HEK293 (cell line): ENCODE results near the gene TRPC4.

ENCODE experiments used
- CTCF ChIA-PET: fragments of 350-600 bp; formaldehyde crosslinking; extraction: SDS; loops from one replicate; lab custom pipeline; 2021; ENCODE audit warnings: antibody characterized with exemption; lab: Yijun Ruan, JAX
- POLR2A ChIA-PET: fragments of 300-600 bp; formaldehyde crosslinking; extraction: SDS; loops from one replicate; lab custom pipeline; 2020; ENCODE audit warnings: antibody characterized with exemption, inconsistent platforms; lab: Yijun Ruan, JAX
- H3K27ac ChIP-seq: fragments of 200-500 bp; sonication (Bioruptor generic); 2 replicates; pipeline ENCODE4 v1.5.1; 2014; ENCODE audit warnings: low read depth, low read length, control low read depth, inconsistent platforms; ENCODE audit errors: extremely low read depth
- H3K36me3 ChIP-seq, 2 experiments: fragments of 200-500 bp in 1 of 2; sonication (Bioruptor generic) in 1 of 2; 1 replicate in 1 of 2; 2 replicates in 1 of 2; pipeline ENCODE4 v1.5.1; 2014 to 2017; ENCODE audit warnings: inconsistent platforms in 2 of 2, low read length in 2 of 2; ENCODE audit not compliant: control insufficient read depth in 2 of 2, insufficient read depth in 1 of 2
- H3K4me1 ChIP-seq: fragments of 200-500 bp; sonication (Bioruptor generic); 2 replicates; pipeline ENCODE4 v1.5.1; 2014; ENCODE audit warnings: mild to moderate bottlenecking, low read length, inconsistent platforms; ENCODE audit not compliant: control insufficient read depth, insufficient read depth
- H3K4me3 ChIP-seq: 2 replicates; pipeline ENCODE4 v1.5.1; 2011; ENCODE audit warnings: low read depth, mild to moderate bottlenecking, control low read depth, low read length, moderate library complexity
- H3K9me3 ChIP-seq: fragments of 200-500 bp; sonication (Bioruptor generic); 2 replicates; pipeline ENCODE4 v1.5.1; 2014; ENCODE audit warnings: low read depth, low read length, inconsistent platforms; ENCODE audit not compliant: control insufficient read depth, insufficient read depth
- AEBP2 ChIP-seq: fragments of 450-650 bp; formaldehyde crosslinking; IDR thresholded peaks from 2 replicates; pipeline ENCODE4 v1.5.1; 2016; ENCODE audit warnings: missing biosample characterization, missing genetic modification characterization, borderline replicate concordance
- ELK4 ChIP-seq: IDR thresholded peaks from 2 replicates; pipeline ENCODE4 v1.6.1; 2011; ENCODE audit warnings: mild to moderate bottlenecking, low read depth, low read length, borderline replicate concordance
- KLF8 ChIP-seq: fragments of 450-650 bp; formaldehyde crosslinking; IDR thresholded peaks from 2 replicates; pipeline ENCODE4 v1.5.1; 2016; ENCODE audit warnings: missing biosample characterization, missing genetic modification characterization
- MEIS1 ChIP-seq: sonication (generic); formaldehyde crosslinking; IDR thresholded peaks from 2 replicates; pipeline ENCODE4 v1.8.1; 2022; ENCODE audit warnings: missing genetic modification reagents, mild to moderate bottlenecking, borderline replicate concordance
- PBX3 ChIP-seq: sonication (generic); formaldehyde crosslinking; IDR thresholded peaks from 2 replicates; pipeline ENCODE4 v1.8.1; 2022; ENCODE audit warnings: mild to moderate bottlenecking, moderate library complexity, missing genetic modification reagents
- PRDM4 ChIP-seq: fragments of 450-650 bp; formaldehyde crosslinking; IDR thresholded peaks from 2 replicates; pipeline ENCODE4 v1.5.1; 2017; ENCODE audit warnings: missing biosample characterization, missing genetic modification characterization
- TCF7L2 ChIP-seq: IDR thresholded peaks from 2 replicates; pipeline ENCODE4 v1.6.1; 2011; ENCODE audit warnings: low read depth, mild to moderate bottlenecking, inconsistent platforms, low read length, moderate library complexity, borderline replicate concordance
- YY2 ChIP-seq: fragments of 450-650 bp; formaldehyde crosslinking; IDR thresholded peaks from 2 replicates; pipeline ENCODE4 v1.5.1; 2016; ENCODE audit warnings: missing biosample characterization, missing genetic modification characterization
- ZBTB20 ChIP-seq: fragments of 450-650 bp; formaldehyde crosslinking; IDR thresholded peaks from 2 replicates; pipeline ENCODE4 v1.5.1; 2016; ENCODE audit warnings: missing biosample characterization, missing genetic modification characterization
- ZNF155 ChIP-seq: fragments of 450-650 bp; formaldehyde crosslinking; IDR thresholded peaks from 2 replicates; pipeline ENCODE4 v1.5.1; 2016; ENCODE audit warnings: missing biosample characterization, missing genetic modification characterization
- ZNF324 ChIP-seq: fragments of 450-650 bp; formaldehyde crosslinking; IDR thresholded peaks from 2 replicates; pipeline ENCODE4 v1.5.1; 2016; ENCODE audit warnings: missing biosample characterization, missing genetic modification characterization
- ZNF416 ChIP-seq: fragments of 450-650 bp; formaldehyde crosslinking; IDR thresholded peaks from 2 replicates; pipeline ENCODE4 v1.5.1; 2016; ENCODE audit warnings: missing biosample characterization, missing genetic modification characterization
- ZNF513 ChIP-seq: fragments of 450-650 bp; IDR thresholded peaks from 2 replicates; pipeline ENCODE4 v1.5.1; 2018; ENCODE audit warnings: missing biosample characterization, missing genetic modification characterization
- ZNF645 ChIP-seq: fragments of 450-650 bp; formaldehyde crosslinking; IDR thresholded peaks from 2 replicates; pipeline ENCODE4; 2016; ENCODE audit warnings: missing biosample characterization, missing genetic modification characterization
- ZNF654 ChIP-seq: fragments of 450-650 bp; formaldehyde crosslinking; IDR thresholded peaks from 2 replicates; pipeline ENCODE4 v1.5.1; 2016; ENCODE audit warnings: low read depth, missing biosample characterization, missing genetic modification characterization
- ZNF664 ChIP-seq: fragments of 450-650 bp; formaldehyde crosslinking; IDR thresholded peaks from 2 replicates; pipeline ENCODE4 v1.5.1; 2016; ENCODE audit warnings: missing biosample characterization, missing genetic modification characterization
- ZNF776 ChIP-seq: fragments of 450-650 bp; formaldehyde crosslinking; IDR thresholded peaks from 2 replicates; pipeline ENCODE4 v1.5.0; 2017; ENCODE audit warnings: missing biosample characterization, missing genetic modification characterization, borderline replicate concordance
- ZNF777 ChIP-seq: fragments of 450-650 bp; formaldehyde crosslinking; IDR thresholded peaks from 2 replicates; pipeline ENCODE4 v1.5.1; 2017; ENCODE audit warnings: missing biosample characterization, missing genetic modification characterization, borderline replicate concordance
- ZNF785 ChIP-seq: fragments of 450-650 bp; formaldehyde crosslinking; IDR thresholded peaks from 2 replicates; pipeline ENCODE4 v1.5.1; 2016; ENCODE audit warnings: missing biosample characterization, missing genetic modification characterization
- ZSCAN18 ChIP-seq: fragments of 450-650 bp; formaldehyde crosslinking; IDR thresholded peaks from 2 replicates; pipeline ENCODE4 v1.5.1; 2016; ENCODE audit warnings: missing biosample characterization, missing genetic modification characterization

Gene TRPC4

GRCh38 chr13:37729876-37730275 is 139.7 kb downstream of the TRPC4 start (continued):
- TF ChIP-seq ZNF155 (tag by site-specific recombination) (no peak), ZNF785 (tag by site-specific recombination) (no peak), KLF8 (tag by site-specific recombination) (no peak)

GRCh38 chr13:37716420-37717195 is 153.0 kb downstream of the TRPC4 start:
- no peak overlapping the region for H3K27ac ChIP-seq
- no peak overlapping the region for H3K4me3 ChIP-seq
- H3K4me1 ChIP-seq = no peaks in the 10 kb centered on the region
- ChIA-PET POLR2A (no interaction called here), CTCF (interaction anchor here (0.5 to 0.9 kb wide), 2 partner anchors 14 to 1031 kb away, joined by 3 to 4 read pairs; no protein-coding TSS in a partner anchor)
- H3K9me3 ChIP-seq = no peaks in the 10 kb centered on the region
- H3K36me3 ChIP-seq = no peaks in the 10 kb centered on the region
- TF ChIP-seq AEBP2 (tag by site-specific recombination) = no peak
- TF ChIP-seq ZNF416 (tag by site-specific recombination) = no peak
- no peak for TF ChIP-seq ZNF776 (tag by site-specific recombination)
- TF ChIP-seq ZBTB20 (tag by site-specific recombination) = no peak
- no peak for TF ChIP-seq ZNF664 (tag by site-specific recombination)
- TF ChIP-seq ELK4 = no peak
- no peak for TF ChIP-seq PRDM4 (tag by site-specific recombination)
- TF ChIP-seq YY2 (tag by site-specific recombination) = no peak
- no peak for TF ChIP-seq ZSCAN18 (tag by site-specific recombination)
- TF ChIP-seq PBX3 (CRISPR knock-in tag) = no peak
- TF ChIP-seq ZNF654 (tag by site-specific recombination) = no peak
- TF ChIP-seq TCF7L2 = no peak
- no peak for TF ChIP-seq ZNF513
- TF ChIP-seq ZNF645 (tag by site-specific recombination) = no peak
- TF ChIP-seq MEIS1 (CRISPR knock-in tag) = no peak
- TF ChIP-seq ZNF324 (tag by site-specific recombination) = no peak
- no peak for TF ChIP-seq ZNF777
- TF ChIP-seq, all 188 proteins: peak for 0
